Activated CD8-positive, alpha-beta memory T cell treated with anti-CD3 and anti-CD28 coated beads for 4 hours (primary cell): ENCODE results near the gene ATL3.
"Not testable (repeated sequence)": the region's sequence is repeated elsewhere in the genome, so short reads cannot be mapped to it uniquely, and the experiment has no call there.

Source experiments
- DNase-seq, 2 donors: peaks; one replicate each; pipeline ENCODE4 v3.0.0-alpha.2; 2020; ENCODE audit warnings: low read depth in 2 of 2

ATL3 gene

GRCh38 chr11:63589000-63589399 lies 82.2 kb downstream of the ATL3 start:
- no peak for DNase-seq

GRCh38 chr11:63586451-63587166 lies 84.6 kb downstream of the ATL3 start:
- no peak for DNase-seq

GRCh38 chr11:63583357-63583677 lies 87.9 kb downstream of the ATL3 start:
- DNase-seq = no peak

DNA sequence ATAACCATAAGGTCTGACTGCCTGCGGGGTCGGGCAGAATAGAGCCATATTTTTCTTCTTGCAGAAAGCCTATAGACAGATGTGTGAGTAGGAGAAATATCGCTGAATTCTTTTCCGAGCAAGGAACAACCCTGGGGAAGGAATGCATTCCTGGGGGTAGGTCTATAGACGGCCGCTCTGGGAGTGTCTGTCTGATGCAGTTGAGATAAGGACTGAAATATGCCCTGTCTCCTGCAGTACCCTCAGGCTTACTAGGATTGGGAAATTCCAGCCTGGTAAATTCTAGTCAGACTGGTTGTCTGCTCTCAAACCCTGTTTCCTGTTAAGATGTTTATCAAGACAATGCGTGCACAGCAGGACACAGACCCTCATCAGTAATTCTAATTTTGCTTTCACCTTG lies 90.0 kb downstream of the ATL3 start:
- not testable (repeated sequence) for DNase-seq

GRCh38 chr11:63578882-63579281 lies 92.3 kb downstream of the ATL3 start:
- DNase-seq = not testable (repeated sequence)

DNA sequence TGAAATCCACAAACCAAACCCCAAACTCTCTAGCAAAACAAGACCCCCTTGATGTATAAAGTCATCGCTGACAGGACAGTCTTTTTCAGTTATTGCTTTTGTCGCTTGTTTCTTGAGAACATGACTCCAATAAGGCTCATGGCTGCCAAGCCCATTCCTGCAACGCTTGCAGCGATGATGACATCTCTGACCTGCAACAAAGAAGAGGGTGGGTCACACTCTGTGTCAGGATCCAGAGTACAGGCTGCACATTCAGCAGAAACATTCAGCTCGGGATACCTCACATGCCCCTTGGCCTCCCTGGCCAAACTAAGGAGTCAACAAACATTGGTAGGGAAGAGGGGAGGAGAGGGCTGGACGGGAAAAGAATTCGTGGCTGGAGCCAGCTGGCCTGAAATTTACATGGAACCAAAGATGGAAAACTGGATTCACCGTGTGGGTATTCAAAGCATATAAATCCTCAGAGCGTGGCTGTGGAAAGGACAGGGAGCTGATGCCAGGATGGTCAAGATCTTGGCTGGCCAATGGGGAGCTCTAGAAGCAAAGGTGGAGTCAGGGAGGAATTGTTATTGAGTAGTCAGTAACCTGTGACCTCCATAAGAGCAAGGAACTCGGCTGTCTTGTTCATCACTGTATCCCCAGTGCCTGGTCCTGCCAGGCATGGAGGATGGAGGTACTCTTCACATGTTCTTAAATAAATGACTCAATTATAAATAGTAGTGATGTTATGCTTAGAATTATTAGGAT lies 96.1 kb downstream of the ATL3 start:
- no peak for DNase-seq
